ENCODE measurements around the gene GCGR.

GRCh38 chr17:81810892-81811704 lies 7.1 kb downstream of the GCGR start:
- TF ChIP-seq CTCF (IDR thresholded peaks at IDR 0.05) = no peak
- no peak for TF ChIP-seq POLR2A (IDR thresholded peaks at IDR 0.05)
